Measurements from ENCODE around the gene HRH2.
"Not testable (repeated sequence)": the region's sequence is repeated elsewhere in the genome, so short reads cannot be mapped to it uniquely, and the experiment has no call there.

Gene HRH2

DNA sequence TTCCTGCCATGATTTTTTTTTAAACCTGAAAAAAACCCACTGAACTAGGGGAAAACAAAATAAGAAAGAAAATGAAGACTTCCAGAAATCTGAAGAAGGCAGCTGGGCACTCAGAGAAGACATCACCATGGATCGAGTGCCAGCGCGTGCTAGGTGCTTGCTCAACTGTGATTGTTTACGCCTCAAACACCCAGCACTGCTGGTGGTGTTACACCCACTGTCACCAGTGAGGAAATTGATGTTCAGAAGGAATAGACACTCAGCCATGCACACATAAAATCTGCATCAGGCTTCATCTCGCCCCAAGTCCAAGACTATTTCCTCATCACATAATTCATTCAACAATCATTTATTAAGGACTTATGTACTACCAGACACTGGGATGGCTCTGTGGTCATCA lies 82.1 kb downstream of the HRH2 start:
- DNase-seq (ENCODE audit: low read depth in 2 of 2) = no peak

DNA sequence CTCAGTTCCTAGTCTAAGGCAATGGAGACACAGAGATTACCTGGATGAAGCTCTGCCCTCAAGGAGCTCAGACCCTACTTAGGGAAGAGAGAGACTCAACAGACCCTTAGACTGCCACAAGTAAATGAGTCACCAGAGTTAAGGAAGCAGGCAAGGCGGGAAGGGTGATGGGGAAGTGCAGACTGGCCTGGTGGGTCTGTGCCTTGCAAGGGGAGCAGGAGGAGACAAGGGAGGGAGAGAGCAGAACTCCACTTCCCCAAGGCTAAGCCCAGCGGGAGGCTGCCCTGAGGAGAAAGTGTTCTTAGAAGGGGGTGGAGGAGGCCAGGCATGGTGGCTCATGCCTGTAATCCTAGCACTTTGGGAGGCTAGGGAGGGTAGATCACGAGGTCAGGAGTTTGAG lies 83.7 kb downstream of the HRH2 start:
- DNase-seq (ENCODE audit: low read depth in 2 of 2) = no peak

DNA sequence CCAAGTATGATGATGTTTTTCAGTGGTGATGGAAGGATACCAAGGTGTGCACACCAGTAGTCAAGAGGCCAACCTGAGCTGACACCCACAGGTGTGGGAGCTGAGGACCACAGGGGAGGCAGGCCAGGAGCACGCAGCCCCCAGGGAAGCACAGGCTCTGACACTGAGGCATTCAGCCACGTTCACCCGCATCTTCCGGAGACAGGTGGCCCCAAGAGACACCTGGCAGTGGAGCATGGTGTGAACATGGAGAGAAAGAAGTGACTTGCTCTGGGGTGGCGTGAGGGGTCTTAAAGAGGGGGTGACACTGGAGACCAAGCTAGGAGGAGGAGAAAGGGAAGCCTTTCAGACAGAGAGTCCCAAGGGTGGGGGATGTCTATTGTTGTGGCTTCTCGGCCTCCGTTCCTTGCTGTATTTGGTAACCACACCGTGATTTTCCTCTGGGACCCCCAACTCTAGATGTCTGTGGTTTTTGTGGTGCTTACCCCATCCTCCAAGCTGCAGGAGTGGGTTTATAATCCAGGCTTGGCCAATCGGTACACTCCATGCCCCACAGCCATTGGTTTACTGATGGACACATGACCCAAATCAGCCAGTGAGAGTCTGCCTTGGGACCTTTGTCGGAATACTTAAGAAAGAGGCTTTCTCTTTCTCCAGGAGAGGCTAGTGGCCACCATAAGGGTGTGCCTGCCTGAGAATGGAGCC lies 84.6 kb downstream of the HRH2 start:
- no peak for DNase-seq (ENCODE audit: low read depth in 2 of 2)

- DNase-seq (ENCODE audit: low read depth in 2 of 2) = no peak
Observed at GRCh38 chr5:175743676-175744210, 85.9 kb downstream of the HRH2 start.

DNA sequence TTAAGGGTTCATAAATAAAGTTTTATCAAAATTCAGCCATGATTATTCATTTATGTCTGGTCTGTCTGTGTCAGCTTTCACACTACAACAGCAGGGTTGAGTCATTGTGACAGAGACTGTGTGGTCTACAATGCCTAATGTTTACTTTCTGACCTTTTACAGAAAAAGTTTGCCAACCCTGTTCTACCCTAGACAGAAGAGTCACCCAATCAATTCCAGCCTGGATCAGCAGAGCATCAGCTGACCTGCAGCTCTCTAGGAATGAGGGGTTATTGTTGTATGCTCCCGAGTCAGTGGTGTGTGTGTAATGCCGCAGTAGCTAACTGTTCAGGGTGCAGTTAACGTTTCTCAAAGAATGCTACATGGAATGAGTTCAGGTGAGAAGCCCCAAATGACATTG lies 87.3 kb downstream of the HRH2 start:
- no peak for DNase-seq (ENCODE audit: low read depth in 2 of 2)

- no peak for DNase-seq (ENCODE audit: low read depth in 2 of 2)
Observed at GRCh38 chr5:175746851-175747250, 89.0 kb downstream of the HRH2 start.

- no peak for DNase-seq (ENCODE audit: low read depth in 2 of 2)
Observed at GRCh38 chr5:175747539-175748060, 89.7 kb downstream of the HRH2 start.

DNA sequence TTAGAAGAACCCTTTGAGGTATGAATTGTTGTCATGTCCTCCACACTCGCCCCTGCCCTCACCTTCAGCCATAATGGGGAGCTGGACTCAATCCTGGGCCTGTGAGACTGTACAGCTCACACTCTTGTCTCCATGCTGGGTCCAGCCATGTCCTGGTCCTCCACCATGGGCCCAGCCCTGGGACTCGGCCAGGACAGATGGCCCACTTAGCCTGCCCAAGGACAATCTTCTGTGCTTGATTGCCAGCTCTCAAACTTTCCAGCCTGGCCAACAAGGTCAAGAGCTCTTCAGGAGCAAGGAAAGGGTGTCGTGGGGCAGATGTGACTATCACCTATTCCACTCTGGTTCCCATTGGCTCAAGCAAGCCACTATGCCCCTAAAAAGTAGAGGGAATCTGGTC lies 90.8 kb downstream of the HRH2 start:
- no peak for DNase-seq (ENCODE audit: low read depth in 2 of 2)

DNA sequence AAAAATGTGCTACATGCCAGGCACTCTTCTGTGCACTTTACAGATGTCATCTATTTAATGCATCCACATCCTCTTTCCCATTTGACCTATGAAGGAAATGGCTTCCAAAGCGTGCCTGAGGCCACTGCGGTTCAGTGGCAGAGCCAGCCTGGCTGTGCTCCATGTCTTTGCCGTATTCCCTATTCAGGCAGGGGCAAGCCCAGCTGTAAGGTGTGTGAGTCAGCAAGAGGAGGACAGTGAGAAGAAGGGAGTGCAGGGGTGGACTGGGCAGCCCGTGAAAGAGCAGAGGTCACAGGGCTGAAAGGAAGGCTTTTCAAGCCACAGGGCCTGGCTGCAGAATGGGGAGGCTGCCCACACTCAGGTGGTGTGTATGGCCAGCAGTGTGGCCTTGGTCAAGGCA lies 91.7 kb downstream of the HRH2 start:
- no peak for DNase-seq (ENCODE audit: low read depth in 2 of 2)

- no peak for DNase-seq (ENCODE audit: low read depth in 2 of 2)
Observed at GRCh38 chr5:175750511-175750931, 92.7 kb downstream of the HRH2 start.

GRCh38 chr5:175751369-175751768 lies 93.5 kb downstream of the HRH2 start:
- DNase-seq (ENCODE audit: low read depth in 2 of 2) = no peak

DNA sequence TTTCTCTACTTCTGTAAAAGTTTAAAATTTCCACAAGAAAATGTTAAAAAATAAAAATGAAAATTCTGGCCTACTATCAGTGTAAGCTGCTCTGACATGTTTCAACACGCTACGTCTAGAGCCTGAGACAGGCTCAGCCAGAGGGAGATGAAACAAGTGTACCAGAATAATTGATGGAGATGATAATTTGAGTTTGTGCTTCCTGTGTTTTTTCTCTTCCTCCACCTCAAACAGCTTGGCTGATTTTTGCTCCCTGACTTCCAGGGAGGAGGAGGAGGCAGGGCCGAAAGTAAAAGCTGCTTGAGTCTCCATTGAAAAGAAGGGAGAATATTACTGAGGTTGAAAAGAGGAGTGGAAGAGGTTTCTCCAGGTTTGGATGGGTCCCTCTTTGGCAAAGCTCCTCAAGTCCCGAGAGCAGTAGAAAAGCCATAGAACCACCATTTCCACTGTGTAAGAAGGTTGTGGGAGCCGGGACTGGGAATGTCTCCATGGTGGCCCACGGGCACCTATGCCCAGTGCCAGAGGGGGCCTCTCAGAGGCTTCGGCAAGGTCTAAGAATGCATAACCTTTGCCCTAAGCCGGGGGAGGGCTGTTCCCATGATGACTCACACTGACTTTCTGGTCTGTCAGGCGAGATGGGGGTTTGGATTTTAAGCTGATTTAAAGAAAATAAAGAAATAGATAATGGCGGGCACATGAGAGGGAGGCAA lies 95.1 kb downstream of the HRH2 start:
- no peak for DNase-seq (ENCODE audit: low read depth in 2 of 2)

DNA sequence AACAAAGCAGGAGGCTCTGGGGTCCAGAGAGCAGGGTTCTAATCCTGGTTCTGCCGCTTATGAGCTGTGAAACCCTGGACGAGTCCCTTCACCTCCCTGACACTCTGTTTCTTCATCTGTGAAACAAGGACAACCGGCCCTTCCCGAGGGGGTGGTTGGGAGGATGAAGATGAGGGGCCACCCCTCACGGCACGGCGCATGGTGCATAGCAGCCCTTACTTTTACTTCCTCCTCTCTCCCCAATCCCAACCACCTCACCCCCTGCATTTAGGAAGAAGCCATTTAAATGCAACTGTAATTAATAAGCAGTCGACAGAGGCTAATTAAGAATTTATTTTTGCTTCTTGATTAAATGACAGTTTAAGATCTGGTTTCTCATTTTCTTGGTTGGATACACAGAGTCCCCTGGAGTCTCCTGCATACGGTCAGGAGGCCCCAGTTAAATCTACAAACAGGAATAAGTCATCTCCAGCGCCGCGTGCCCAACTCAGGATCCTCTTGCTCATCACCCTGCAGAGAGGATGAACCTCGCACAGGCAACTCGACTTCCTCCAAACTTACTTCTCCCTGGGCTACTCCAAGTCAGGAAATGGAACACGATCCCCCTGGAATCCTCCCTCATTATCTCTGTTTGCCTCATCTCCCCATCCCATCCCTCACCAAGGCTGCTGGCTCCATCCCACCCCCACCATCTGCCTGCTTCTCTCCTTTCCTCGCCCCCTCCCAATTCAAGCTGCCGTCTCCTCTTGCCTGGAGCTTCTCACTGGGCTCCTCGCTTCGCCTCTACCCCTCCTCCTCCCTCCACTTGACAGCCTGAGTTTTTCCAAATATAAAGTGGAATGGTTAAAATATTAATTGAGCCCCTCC lies 95.9 kb downstream of the HRH2 start:
- no peak for DNase-seq (ENCODE audit: low read depth in 2 of 2)

DNA sequence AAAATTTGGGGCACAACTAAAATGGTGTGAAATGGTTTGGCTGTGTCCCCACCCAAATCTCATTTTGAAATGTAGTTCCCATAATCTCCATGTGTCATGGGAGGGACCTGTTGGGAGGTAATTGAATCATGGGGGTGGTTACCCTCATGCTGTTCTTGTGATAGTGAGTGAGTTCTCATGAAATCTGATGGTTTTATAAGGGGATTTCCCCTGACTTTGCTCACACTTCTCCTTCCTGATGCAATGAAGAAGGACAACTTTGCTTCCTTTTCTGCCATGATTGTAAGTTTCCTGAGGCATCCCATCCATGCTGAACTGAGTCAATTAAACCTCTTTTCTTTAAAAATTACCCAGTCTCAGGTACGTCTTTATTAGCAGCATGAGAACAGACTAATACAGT lies 102.1 kb downstream of the HRH2 start:
- DNase-seq (ENCODE audit: low read depth in 2 of 2) = not testable (repeated sequence)
